GOT3 (cell line): ENCODE measurements around the gene PIP4K2B.
"Not testable (repeated sequence)": the region's sequence is repeated elsewhere in the genome, so short reads cannot be mapped to it uniquely, and the experiment has no call there.

Source experiments
- DNase-seq: peaks from one replicate; lab custom pipeline; 2025; ENCODE audit warnings: mixed read lengths; lab: John Stamatoyannopoulos, UW

The PIP4K2B gene

GRCh38 chr17:38799501-38800236 lies at the start of gene PIP4K2B:
PIP4K2B (minus strand) TSS chr17:38799556; CDS start chr17:38799424, 132 bp downstream.
- DNase-seq, result peak; percentile 90

- no peak for DNase-seq
Measured at GRCh38 chr17:38848557-38848891, 49.2 kb upstream of the PIP4K2B start.

- DNase-seq, result no peak
Measured at GRCh38 chr17:38844261-38844757, 45.0 kb upstream of the PIP4K2B start.

- no peak for DNase-seq
Measured at GRCh38 chr17:38825762-38826247, 26.4 kb upstream of the PIP4K2B start.

- DNase-seq, result peak; percentile 92
Measured at GRCh38 chr17:38824899-38825761, 25.8 kb upstream of the PIP4K2B start, which contains the start of gene CWC25. CWC25 (minus strand) TSS chr17:38825321; CDS start chr17:38825183, 138 bp downstream.

- no peak for DNase-seq
Measured at GRCh38 chr17:38815576-38816193, 16.3 kb upstream of the PIP4K2B start.

GRCh38 chr17:38809828-38810227 lies 10.5 kb upstream of the PIP4K2B start:
- DNase-seq, result no peak

GRCh38 chr17:38800237-38800760 lies 943 bp upstream of the PIP4K2B start:
- no peak for DNase-seq

- no peak for DNase-seq
Measured at GRCh38 chr17:38798614-38799500, 499 bp downstream of the PIP4K2B start.

GRCh38 chr17:38797828-38798227 lies 1.5 kb downstream of the PIP4K2B start:
- no peak for DNase-seq

- no peak for DNase-seq
Measured at GRCh38 chr17:38797158-38797490, 2.2 kb downstream of the PIP4K2B start.

GRCh38 chr17:38796451-38797157 lies 2.8 kb downstream of the PIP4K2B start:
- no peak for DNase-seq

GRCh38 chr17:38794221-38794620 lies 5.1 kb downstream of the PIP4K2B start:
- no peak for DNase-seq

GRCh38 chr17:38791162-38791561 lies 8.2 kb downstream of the PIP4K2B start:
- no peak for DNase-seq

GRCh38 chr17:38790148-38790707 lies 9.1 kb downstream of the PIP4K2B start:
- not testable (repeated sequence) for DNase-seq

GRCh38 chr17:38789185-38789584 lies 10.2 kb downstream of the PIP4K2B start:
- DNase-seq, result no peak

- DNase-seq, result not testable (repeated sequence)
Measured at GRCh38 chr17:38787999-38788398, 11.4 kb downstream of the PIP4K2B start.

- DNase-seq, result no peak
Measured at GRCh38 chr17:38786372-38786771, 13.0 kb downstream of the PIP4K2B start.

GRCh38 chr17:38783227-38783626 lies 16.1 kb downstream of the PIP4K2B start:
- DNase-seq, result no peak
